Measurements from ENCODE around the gene ROBO1.

DNA sequence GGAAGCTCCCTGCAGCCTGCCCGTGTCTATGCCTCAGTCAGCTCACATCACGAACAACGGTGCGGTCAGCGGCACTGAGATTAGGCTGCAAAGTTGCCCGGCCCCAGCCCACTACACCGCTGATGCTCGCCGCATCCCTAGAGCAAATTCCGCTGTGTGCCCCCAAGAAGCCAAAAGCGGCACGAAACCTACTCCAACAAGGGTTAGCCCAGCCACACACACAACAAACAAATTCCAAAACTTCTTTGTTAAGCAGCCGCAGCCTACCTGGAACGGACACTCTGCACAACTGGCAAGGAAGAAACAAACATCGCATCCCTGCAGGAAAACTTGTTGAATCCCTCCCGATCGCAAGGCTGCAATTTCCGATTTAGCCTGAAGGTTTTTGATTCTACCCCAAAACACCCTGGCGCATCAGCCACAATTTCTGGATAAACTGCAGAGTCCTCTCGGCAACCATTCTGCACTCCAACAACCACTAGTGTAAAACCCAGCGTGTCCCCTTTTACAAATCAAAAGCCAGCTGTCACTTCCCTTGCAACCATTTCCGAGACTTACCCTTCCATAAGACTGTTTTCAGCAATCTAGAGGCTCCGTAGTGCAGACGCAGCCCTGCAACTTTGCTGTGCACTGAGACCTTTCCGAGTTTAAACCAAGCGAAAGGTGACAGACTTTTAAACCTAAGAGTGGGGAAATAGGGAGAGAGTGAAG, 449 bp downstream of the ROBO1 start:
- TF ChIP-seq, protein P1, sequence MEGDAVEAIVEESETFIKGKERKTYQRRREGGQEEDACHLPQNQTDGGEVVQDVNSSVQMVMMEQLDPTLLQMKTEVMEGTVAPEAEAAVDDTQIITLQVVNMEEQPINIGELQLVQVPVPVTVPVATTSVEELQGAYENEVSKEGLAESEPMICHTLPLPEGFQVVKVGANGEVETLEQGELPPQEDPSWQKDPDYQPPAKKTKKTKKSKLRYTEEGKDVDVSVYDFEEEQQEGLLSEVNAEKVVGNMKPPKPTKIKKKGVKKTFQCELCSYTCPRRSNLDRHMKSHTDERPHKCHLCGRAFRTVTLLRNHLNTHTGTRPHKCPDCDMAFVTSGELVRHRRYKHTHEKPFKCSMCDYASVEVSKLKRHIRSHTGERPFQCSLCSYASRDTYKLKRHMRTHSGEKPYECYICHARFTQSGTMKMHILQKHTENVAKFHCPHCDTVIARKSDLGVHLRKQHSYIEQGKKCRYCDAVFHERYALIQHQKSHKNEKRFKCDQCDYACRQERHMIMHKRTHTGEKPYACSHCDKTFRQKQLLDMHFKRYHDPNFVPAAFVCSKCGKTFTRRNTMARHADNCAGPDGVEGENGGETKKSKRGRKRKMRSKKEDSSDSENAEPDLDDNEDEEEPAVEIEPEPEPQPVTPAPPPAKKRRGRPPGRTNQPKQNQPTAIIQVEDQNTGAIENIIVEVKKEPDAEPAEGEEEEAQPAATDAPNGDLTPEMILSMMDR (IDR thresholded peaks at IDR 0.05) = no peak
- TF ChIP-seq POLR2A (IDR thresholded peaks at IDR 0.05) = no peak
- TF ChIP-seq POLR2AphosphoS5 (IDR thresholded peaks at IDR 0.05; ENCODE audit: insufficient read depth in 1 of 2, low read depth in 1 of 2) = no peak

All from vagina (tissue), 2 donors.